ENCODE results near the gene ARHGEF38.

DNA sequence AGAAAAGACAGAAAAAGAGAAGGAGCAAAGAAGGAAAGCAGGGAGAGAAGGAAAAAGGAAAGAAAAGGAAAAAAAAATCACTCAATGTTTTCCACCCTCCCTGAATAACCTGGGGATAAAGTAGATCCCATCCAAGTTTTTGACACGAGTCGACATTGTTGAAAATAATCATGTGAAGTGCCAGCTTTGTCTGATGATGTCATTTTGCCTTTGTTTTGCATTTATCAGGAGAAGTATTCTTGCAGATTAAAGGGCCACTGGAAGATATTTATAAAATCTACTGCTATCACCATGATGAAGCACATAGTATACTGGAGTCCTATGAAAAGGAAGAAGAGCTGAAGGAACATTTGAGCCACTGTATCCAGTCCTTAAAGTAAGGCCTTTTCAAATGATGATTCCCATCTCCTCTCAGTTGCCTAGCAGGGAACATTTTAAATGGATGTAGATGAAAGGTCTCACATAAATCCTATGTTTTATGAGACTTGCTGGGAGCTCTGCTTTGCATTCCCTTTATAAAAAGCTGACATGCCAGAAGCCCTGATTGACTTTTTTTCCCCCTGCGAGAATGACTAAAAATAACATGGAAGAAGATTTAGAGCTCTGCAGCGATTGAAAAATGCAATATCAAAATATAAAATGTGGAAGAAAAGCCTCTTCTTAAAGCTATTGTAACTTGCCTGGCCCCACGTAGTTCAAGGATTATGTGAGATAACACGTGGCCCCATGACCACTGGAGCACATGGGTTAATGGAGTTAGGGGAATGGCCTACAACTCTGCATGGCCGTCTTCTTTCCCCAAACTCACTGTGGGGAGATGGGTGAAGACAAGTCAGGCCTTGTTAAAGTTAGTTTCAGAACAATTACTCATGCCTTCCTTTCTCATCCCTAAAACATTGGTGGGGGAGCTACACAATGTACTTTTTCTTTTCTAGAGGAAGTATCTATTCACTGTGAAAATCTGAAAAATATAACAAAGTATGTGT lies 78.5 kb downstream of the ARHGEF38 start:
- TF ChIP-seq, protein P1, sequence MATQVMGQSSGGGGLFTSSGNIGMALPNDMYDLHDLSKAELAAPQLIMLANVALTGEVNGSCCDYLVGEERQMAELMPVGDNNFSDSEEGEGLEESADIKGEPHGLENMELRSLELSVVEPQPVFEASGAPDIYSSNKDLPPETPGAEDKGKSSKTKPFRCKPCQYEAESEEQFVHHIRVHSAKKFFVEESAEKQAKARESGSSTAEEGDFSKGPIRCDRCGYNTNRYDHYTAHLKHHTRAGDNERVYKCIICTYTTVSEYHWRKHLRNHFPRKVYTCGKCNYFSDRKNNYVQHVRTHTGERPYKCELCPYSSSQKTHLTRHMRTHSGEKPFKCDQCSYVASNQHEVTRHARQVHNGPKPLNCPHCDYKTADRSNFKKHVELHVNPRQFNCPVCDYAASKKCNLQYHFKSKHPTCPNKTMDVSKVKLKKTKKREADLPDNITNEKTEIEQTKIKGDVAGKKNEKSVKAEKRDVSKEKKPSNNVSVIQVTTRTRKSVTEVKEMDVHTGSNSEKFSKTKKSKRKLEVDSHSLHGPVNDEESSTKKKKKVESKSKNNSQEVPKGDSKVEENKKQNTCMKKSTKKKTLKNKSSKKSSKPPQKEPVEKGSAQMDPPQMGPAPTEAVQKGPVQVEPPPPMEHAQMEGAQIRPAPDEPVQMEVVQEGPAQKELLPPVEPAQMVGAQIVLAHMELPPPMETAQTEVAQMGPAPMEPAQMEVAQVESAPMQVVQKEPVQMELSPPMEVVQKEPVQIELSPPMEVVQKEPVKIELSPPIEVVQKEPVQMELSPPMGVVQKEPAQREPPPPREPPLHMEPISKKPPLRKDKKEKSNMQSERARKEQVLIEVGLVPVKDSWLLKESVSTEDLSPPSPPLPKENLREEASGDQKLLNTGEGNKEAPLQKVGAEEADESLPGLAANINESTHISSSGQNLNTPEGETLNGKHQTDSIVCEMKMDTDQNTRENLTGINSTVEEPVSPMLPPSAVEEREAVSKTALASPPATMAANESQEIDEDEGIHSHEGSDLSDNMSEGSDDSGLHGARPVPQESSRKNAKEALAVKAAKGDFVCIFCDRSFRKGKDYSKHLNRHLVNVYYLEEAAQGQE (IDR thresholded peaks at IDR 0.05; ENCODE audit: low read depth): no peak
- TF ChIP-seq ZBTB7A (IDR thresholded peaks at IDR 0.05; ENCODE audit: low read depth) (no peak), EP300 (IDR thresholded peaks at IDR 0.05; ENCODE audit: borderline replicate concordance) (no peak), FOXM1 (IDR thresholded peaks at IDR 0.05; ENCODE audit: borderline replicate concordance, low read depth) (no peak), TAF1 (IDR thresholded peaks at IDR 0.05; ENCODE audit: low read depth) (no peak), CEBPB (IDR thresholded peaks at IDR 0.05) (no peak), CREB1 (IDR thresholded peaks at IDR 0.05; ENCODE audit: low read depth) (no peak), TCF12 (IDR thresholded peaks at IDR 0.05; ENCODE audit: low read depth) (no peak), RAD21 (IDR thresholded peaks at IDR 0.05; ENCODE audit: low read depth) (no peak), TEAD4 (IDR thresholded peaks at IDR 0.05) (no peak), YY1 (IDR thresholded peaks at IDR 0.05; ENCODE audit: low read depth) (no peak)
- TF ChIP-seq, protein P2, sequence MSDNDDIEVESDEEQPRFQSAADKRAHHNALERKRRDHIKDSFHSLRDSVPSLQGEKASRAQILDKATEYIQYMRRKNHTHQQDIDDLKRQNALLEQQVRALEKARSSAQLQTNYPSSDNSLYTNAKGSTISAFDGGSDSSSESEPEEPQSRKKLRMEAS (IDR thresholded peaks at IDR 0.05): no peak
- TF ChIP-seq, protein P3, sequence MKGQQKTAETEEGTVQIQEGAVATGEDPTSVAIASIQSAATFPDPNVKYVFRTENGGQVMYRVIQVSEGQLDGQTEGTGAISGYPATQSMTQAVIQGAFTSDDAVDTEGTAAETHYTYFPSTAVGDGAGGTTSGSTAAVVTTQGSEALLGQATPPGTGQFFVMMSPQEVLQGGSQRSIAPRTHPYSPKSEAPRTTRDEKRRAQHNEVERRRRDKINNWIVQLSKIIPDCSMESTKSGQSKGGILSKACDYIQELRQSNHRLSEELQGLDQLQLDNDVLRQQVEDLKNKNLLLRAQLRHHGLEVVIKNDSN (IDR thresholded peaks at IDR 0.05): no peak
